Measurements from ENCODE around the gene RNF26.

Gene RNF26

DNA sequence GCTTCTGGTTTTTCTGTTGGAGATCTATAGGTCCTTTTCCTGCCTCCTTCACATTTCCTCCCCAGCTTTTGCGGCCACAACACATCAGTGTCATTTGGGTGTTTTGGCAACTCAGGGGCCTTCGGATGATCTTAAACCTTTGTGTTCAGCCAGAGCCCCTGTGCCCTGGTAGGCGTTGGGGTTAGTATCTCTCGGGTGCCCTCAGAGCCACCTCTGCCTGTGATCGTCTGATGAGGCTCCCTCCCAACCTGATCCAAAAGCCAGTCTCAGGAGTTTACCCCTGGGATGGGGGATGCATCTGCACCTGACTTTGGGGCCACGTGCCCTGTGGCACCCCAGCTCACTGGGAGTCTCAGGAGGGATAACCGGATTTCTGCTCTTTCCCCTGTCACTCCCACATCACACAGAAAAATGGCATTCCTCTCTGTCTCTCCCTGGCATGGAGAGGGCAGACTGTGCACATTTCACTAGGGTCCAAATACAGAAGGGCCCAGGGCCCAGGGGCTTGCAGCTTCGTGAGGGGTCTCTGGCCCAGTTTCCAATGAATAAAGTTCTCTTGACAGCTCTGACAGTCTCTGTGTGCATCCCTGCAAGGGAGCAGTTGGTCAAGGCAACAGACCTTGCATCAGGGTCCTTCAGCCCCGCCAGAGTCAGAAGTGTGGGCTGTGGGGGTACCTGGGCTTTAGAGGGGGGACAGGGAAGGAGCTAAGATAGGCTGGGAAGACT lies 2.6 kb downstream of the RNF26 start:
- no peak for DNase-seq (ENCODE audit: low read depth in 2 of 2)

DNA sequence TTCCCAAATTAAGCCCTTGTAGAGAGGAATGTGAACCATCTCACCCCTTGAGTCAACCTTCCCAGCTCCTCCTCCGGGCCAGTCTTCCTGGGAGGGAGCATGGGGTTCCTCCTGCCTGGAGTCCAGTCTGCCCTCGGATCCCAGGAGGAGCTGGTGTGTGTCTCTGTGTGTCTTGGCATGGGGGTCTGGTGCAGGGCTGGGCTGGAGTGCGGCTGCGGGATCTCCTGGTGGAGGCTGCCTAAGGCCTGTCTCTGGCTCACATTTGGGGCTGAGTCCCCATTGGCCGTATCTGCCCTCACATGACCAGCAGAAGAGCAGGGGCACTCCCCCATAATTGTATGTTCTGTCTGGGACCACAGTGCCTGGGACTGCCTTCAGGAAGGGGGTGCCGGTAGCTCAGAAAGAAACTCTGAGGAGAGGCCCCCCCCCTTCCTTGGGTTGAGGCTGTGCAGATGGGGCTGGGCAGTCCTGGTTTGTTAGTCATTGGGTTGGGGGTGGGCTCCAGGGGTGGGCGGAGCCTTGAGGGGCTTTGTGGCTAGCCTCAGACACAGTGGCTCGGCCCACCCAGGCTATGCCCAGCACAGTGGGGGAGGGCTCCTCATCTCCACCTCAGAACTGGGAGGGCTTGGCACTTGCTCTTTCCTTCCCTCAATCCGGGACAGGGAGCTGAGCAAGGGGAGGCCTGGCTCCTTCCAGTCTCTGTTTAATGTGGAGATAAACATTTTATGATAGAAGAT lies 3.4 kb downstream of the RNF26 start:
- no peak for DNase-seq (ENCODE audit: low read depth in 2 of 2)

DNA sequence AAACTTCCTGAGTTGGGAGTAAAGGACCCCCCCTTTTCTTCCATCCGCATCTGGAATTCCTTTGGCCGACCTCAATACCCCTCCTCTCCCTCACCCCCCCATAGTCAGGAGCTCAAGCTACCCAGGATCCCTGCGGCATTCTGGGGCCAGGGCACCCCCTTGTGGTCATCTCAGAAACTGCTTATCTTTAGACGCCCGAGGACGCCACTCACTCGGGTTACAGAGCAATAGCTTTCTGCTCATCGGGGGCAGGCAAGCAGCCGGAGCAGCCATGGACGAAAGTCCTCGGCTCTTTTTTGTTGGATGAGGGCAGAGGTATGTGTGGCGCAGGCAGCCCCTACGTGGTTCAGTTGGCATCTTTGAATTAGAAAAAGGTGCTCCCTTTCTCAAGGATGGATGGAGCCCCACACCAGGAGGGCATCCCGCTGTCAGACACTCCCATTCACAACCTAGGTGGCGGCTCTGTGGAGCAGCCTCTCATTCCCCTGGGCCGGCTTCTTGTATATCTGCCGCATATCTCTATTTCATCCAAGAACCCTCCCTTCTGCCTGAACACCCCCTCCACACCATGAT lies 4.1 kb downstream of the RNF26 start:
- peak in 1 of 2 experiments; percentile 62 for DNase-seq (ENCODE audit: low read depth in 2 of 2)

DNA sequence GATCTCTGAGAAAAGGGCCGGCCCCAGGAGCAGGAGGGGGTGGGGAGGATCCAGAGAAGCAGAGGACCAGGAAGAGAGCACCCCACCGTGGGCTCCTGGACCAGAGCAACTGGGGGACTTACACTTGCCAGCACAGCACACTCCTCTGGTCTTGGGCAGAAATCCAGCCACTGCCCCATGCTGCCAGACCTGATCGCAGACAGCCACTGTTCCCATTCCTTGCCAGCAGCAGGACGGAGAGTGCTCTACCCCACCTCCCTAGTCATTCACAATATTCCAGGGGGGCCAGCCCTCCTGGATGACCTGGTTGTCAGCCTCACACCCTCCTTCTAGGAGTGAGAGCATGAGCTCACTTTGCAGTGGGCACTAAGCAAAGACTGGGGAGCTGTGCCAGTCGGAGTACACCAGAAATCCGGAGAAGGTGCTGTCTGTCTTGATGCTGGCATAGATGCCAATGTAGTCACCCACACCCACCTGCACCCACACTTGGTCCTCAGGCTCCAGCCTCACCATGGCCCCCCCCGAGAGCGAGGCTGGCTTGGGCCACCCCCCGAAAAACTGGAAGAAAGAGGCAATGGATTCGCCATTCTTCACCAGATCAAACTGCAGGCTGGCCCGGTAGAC lies 4.8 kb downstream of the RNF26 start:
- DNase-seq (ENCODE audit: low read depth in 2 of 2): no peak

DNA sequence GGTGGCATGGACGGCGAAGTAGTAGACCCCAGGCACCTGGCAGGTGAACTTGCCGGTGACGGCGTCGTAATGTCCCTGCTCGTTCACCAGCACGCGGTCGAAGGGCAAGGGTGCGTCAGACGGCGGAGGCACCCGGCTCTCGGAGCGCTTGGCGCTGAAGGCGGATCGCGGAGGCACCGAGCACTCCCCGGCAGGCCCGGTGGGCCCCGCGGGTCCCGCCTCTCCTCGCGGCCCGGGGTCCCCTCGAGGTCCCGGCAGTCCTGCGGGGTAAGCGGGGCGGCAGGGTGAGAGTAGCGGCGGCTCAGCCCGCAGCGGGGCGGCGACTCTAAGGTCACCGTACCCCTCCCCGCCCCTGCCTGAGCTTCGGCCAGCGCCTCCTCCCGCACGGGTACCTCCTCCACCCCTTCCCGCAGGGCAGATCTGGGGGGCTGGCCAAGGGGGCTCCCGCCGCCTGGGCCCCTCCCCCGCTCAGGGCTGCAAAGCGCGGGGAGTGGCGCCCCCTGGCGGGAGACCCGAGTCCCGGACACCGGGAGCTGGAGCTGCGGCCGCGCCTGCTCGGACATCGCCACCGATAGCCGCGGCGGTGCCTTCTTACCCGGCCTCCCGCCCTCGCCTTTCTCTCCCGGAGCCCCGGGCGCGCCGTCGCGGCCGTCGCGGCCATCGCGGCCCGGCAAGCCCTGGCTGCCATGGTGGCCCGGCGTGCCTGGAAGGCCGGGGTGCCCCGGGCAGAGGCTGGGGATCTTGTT lies 5.4 kb downstream of the RNF26 start:
- DNase-seq (ENCODE audit: low read depth in 2 of 2): no peak

DNA sequence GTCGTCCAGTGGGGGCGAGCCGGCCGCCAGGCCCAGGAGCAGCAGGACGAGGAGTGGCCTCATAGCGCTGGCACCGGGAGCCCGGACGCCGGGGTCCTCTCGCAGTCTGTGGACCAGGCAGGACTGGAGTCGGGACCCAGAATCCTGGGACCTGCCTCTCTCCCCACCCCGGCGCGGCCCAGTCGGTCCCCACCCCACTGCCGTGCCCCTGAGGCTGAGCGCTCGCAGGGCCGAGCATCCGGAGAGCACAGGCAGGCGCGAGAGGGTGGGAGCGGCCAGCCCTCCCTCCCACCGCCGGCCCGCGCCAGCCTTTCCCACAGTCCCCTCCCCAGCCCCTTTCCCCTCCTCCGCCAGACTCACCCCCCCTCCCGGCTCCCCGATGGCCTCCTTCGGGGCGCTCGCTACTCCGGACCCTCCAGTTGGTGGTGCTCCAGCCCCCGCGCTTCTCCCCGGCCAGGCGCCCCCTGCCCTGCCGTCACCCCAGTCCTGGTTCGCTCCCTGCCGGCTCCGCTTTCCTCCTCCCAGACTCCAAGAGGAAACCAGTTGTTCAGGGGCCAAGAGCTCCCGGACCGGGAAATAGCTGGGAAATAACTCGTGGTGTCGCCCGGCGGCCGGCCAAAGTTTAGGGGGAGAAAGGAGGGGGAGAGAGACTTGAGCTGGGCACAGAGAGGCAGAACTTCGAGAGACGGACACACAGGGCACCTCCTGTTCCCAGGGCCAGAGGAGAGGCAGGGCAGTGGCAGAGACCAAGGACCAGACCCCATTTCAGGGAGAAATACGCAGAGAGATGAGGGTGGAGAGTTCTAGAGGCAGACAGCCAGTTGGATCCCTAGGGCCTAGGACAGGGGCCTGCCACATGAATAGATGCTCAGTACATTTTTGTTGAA lies 6.3 kb downstream of the RNF26 start, which contains the start of gene C1QTNF5:
Gene C1QTNF5 (minus strand): TSS at position 549 of the 887 bp plus-strand sequence. CDS start 486 bp downstream, at position 63.
- no peak for DNase-seq (ENCODE audit: low read depth in 2 of 2)

DNA sequence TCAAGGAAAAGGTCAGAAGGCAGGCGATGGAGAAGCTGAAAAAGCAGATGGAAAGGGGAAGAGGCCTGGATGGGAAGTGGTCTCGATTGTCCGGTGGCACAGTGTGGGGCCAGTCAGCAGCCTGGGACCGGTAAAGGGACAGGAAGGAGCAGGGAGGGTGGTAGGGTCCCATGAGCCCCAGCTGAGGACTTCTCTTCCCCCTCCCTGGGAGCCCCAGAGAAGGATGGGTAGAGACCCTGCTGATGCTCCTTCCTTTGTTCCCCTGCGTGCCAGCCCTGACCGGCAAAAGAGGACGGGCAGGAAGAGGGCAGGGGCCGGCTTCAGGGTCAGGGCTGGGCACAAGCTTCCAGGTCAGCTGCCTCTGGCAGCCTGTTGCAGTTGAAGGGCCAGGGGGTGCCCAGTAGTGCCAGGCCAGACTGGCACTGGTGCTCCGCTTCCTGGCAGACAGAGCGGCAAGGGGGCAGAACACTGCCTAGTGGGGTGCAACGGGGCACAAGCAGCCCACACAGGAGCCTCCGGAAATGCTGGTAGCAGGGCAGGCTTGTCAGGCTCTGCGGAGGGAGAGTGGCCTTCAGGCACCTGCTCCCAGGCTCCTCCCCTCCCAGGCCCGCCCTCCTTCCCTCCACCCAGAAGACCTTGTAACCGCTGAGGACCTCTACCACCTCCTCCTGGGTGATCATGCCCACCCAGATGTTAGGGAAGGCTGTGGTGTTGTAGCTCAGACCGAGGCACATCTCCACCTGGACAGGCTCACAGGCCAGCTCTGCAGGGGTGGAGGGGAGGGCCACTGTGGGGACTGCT lies 7.1 kb downstream of the RNF26 start:
- no peak for DNase-seq (ENCODE audit: low read depth in 2 of 2)

DNA sequence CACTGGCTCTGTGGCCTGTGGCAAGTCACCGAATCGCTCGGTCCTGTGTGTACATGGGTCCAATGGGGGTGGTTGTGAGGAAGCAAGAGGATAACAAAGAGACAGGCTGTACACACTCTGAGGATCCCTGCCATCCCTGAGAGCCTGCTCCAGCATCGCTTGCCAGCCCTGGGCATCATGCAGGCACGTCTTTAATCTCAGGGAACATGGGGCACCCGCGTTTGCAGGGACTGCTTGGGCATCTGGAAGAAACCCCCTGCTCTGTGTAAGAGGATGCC lies 7.6 kb downstream of the RNF26 start:
- no peak for DNase-seq (ENCODE audit: low read depth in 2 of 2)

DNA sequence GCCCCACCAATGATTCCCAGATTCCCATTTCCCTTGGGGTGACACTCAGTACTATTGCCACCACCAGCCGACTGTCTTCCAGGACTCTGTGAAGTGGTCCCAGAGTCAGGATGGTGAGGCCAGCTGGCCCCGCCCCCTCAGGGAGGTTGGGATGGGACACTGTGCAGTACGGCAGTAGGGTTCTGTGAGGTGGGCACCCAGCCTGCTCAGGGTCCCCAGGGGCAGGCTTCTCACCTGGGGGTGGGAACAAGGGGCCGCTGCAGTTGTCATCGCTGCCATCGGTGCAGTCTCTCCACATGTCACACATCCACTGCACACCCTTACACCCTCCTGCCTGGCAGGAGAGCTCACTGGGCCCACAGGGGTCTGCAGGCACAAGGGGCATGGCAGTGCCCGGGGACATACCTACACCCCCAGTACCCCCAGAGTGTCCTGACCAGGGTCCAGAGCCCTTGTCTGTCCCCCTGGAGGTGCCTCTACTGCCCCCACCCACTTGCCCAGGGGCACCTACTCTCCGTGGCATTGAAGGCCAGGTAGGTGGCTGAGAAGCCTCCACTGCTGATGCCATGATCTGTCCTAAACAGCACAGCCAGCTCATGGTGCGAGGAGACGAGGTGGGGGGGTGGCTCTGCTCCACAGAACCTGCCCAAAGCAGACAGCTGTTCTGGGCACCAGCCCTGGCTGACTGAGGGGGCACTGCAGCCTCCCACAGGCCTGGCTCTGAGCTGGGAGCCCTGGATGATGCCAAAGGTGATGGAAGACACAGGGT lies 8.2 kb downstream of the RNF26 start:
- DNase-seq (ENCODE audit: low read depth in 2 of 2): no peak

DNA sequence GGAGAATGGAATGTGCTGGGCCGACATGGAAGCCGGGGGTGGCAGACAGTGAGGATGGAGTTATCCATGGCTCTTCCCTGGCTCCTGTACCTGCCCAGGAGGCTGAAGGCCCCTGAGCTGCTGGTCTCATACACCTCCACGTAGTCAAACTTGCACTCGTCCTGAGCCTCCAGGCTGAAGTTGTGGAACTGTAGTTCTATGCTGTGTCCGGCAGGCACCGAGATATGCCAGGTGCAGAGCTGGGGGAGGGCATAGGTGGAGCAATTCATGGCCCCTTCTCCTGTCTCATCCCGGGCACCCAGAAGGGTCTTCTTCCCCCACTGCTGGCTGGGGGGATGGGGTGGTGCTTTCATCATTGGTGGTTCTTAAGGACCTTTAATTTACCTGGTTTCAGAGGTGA lies 9.4 kb downstream of the RNF26 start:
- no peak for DNase-seq (ENCODE audit: low read depth in 2 of 2)

DNA sequence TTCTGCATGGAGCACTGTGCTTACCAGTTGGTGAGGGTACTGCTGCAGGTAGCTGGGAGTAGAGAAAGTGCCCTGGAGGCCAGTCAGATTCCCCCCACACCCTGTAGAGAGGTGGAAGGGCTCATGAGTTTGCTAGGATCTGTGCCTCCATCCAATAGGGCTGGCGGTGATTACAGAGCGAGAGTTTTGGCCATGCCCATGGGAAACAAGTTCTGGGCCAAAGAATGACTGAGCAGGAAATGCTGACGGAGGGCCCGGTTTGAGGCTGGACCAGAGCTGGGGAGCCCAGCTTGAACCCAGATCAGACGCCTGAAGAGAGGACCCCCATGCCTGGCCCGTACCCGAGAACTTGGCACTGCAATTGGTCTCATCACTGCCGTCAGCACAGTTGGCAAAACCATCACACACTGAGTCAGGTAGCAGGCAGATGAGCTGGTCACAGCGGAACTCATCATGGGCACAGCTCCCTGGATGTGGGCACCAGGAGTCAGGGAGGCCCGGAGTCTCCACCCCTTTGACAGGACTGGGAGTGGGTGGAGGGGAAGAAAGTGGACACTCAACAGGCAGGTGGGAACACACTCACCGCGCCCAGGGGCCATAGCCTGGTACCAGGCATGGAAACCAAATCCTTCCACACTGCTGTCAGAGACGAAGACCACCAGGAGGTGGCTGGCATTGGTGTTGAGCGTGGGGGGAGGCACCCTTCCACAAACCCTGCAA lies 10.1 kb downstream of the RNF26 start:
- no peak for DNase-seq (ENCODE audit: low read depth in 2 of 2)

DNA sequence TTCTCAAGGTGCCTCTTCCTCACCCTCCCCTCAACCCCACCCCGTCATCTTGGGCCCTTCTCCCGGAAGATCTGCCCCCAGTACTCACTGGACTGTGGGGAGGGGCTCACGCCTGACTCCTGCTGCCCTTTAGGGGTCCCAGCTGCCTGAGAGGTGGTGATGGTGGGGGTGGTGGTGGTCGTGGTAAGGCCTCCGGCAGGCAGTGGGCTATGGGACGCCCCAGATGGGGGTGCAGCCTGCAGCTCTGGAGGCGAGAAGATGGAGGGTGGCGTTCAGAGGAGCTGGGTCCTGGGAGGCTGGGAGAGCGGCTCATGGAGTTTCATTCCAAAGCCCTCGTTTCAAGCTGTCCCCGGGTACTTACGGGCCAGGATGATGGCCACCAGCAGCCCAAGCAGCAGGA lies 11.4 kb downstream of the RNF26 start:
- DNase-seq (ENCODE audit: low read depth in 2 of 2): no peak

DNA sequence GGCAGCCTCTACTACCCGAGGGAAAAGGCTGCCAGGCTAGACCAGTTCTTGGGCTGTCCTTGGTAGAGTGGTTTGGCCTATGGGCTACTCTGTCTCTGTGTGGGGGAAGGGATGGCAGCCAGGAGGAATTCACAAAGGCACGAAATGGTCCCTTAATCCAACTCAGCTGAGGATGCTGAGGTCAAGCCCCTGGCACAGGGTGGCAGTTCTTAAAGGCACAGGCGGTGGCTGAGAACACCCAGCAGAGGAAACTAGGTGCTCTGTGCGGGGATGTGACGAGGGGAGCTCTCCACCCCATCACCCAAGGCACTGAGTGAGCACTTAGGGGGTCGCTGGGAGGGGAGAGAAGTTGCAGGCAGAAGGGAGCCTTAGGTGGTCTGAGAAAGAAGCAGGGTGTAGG lies 12.3 kb downstream of the RNF26 start, which contains the start of gene MFRP:
Gene MFRP (minus strand): TSS at position 101 of the 400 bp plus-strand sequence. CDS start 192 bp downstream, outside the sequence.
- DNase-seq (ENCODE audit: low read depth in 2 of 2): no peak

DNA sequence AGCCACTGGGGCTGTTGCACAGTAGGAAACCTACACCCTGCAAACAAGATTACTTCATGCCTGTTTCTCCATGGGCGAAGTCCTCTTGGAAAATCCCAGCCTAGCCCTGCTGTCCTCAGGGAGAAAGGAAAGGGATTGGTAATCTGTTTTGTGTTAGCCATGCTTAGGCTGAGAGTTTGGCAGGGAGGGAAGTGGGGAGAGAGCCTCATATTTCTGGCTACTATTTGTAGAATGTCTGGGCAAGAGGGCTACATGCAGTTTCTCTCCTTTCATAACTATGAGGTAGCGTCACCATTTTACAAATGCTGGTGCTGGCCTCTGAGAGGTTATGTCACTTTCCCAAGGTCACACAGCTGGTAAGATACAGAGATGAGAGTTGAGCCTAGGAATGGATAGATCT lies 12.9 kb downstream of the RNF26 start:
- no peak for DNase-seq (ENCODE audit: low read depth in 2 of 2)

DNA sequence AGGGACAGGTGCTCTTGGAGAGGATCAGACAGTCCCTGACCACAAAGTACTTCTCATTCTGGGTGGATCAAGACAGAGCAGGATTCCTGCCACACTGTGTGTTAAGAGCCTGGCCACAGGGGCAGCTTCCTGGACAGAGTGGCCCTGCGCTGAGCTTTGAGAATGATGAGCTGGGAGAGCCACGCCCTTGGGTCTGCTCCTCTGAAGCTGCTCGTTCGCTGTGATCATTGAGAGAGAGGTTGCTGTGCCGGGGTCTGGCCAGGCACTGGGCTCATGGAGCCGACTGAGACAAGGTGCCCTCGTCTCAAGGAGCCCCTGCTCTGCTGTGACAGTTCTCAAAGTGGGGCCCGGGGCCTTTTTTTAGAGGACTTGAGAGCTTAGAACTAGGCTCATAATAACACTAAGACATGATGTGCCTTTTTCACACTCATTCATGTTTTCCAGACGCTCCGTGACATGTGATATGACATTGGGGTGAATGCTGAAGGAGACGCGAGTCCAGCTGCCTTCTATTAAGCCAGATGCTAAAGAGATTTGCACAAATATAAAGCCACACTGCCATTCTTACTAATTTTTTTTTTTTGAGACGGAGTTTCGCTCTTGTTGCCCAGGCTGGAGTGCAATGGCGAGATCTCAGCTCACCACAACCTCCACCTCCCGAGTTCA lies 13.7 kb downstream of the RNF26 start:
- DNase-seq (ENCODE audit: low read depth in 2 of 2): no peak

DNA sequence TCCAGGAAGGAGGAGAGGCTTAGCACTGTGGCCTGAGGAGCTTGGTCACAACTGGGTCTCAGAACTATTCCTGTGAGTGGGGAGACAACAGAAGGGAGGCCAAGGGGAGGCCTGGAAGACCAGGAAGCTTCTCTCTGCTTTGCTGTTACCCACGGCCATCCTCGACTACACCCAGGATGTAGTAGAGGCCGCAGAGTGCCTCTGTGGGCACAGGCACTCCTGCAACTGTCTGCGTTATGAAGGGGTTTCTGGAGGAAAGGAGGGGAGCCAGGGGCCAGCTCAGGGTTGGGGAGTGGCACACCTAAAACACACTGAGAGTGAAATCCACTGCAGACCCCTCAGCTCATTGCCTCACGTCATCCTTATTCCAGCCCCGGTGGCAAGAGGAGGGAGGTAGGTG lies 16.0 kb downstream of the RNF26 start:
- DNase-seq (ENCODE audit: low read depth in 2 of 2): no peak

DNA sequence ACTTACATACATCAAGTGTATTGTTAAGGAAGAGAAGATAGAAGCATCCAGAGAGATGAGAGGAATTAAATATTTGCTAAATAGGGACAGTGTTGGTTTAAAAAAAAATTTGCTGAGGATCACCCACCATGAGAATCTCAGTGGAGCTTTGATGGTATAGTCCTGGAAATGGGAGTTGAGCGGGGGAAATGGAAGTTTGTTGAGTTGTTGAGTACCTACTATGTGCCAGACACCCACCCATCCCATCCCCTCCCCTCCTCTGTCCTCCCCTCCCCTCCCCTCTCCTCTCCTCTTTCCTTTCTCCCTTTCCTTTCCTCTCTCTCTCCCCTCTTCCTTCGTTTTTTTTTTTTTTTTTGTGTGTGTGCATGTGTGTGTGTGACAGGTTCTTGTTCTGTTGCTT lies 16.9 kb downstream of the RNF26 start:
- DNase-seq (ENCODE audit: low read depth in 2 of 2): no peak

DNA sequence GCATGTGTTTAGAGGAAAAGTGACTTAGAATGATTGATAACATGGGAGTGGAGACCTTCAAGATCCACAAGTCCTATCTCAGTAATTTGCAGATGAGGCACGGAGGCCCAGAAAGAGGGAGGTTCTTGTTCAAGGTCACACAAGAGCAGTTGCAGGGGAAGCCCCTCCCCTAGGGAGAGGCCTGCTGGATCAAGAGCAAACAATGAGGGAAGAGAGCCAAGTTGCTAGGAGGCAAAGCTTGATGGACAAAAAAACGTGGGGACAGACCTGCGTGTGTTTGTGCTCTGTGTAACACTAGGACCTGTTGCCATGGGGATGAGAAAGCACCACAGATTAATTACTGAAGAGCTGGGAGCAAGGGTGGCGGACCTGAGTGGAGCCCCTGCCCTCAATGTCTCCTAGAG lies 18.5 kb downstream of the RNF26 start:
- no peak for DNase-seq (ENCODE audit: low read depth in 2 of 2)

All from stimulated activated CD4-positive, alpha-beta T cell treated with anti-CD3 and anti-CD28 coated beads, Interleukin-12 subunit alpha, Interleukin-12 subunit beta, amount 100 ng/mL, for 24 hours (primary cell).